ENCODE results near the gene ATP5F1C.
"Not testable (repeated sequence)": the region's sequence is repeated elsewhere in the genome, so short reads cannot be mapped to it uniquely, and the experiment has no call there.

The ATP5F1C gene

GRCh38 chr10:7789390-7789789 is 1.4 kb downstream of the ATP5F1C start:
- DNase-seq, result no peak
- intact Hi-C loops (cut with DNase I), result loop anchor here (2.0 kb wide), 1 partner anchor 29 kb away; the partner anchor contains the start of gene TAF3

GRCh38 chr10:7792541-7792940 is 4.6 kb downstream of the ATP5F1C start:
- intact Hi-C loops (cut with DNase I), result no loop called here
- no peak for DNase-seq

GRCh38 chr10:7794251-7795026 is 6.5 kb downstream of the ATP5F1C start:
- intact Hi-C loops (cut with DNase I), result no loop called here
- DNase-seq, result no peak

- intact Hi-C loops (cut with DNase I), result no loop called here
- DNase-seq, result no peak
Measured at GRCh38 chr10:7795605-7796004, 7.6 kb downstream of the ATP5F1C start.

GRCh38 chr10:7797582-7797981 is 9.6 kb downstream of the ATP5F1C start:
- intact Hi-C loops (cut with DNase I), result no loop called here
- no peak for DNase-seq

GRCh38 chr10:7802606-7803005 is 14.6 kb downstream of the ATP5F1C start:
- no peak for DNase-seq
- intact Hi-C loops (cut with DNase I), result no loop called here

GRCh38 chr10:7804216-7804615 is 16.2 kb downstream of the ATP5F1C start:
- no peak for DNase-seq
- intact Hi-C loops (cut with DNase I), result no loop called here

- intact Hi-C loops (cut with DNase I), result no loop called here
- no peak for DNase-seq
Measured at GRCh38 chr10:7804741-7805140, 16.8 kb downstream of the ATP5F1C start.

GRCh38 chr10:7808686-7809267 is 20.8 kb downstream of the ATP5F1C start:
- intact Hi-C loops (cut with DNase I), result no loop called here

GRCh38 chr10:7810443-7810842 is 22.5 kb downstream of the ATP5F1C start:
- DNase-seq, result no peak
- intact Hi-C loops (cut with DNase I), result no loop called here

More at GRCh38 chr10:7808686-7809267, 20.8 kb downstream of the ATP5F1C start:
- DNase-seq, result no peak

GRCh38 chr10:7811000-7811399 is 23.0 kb downstream of the ATP5F1C start:
- DNase-seq, result no peak
- intact Hi-C loops (cut with DNase I), result no loop called here

- DNase-seq; intact Hi-C loops (cut with DNase I): not testable (repeated sequence)
Measured at GRCh38 chr10:7811743-7812142, 23.8 kb downstream of the ATP5F1C start.

- intact Hi-C loops (cut with DNase I), result no loop called here
Measured at GRCh38 chr10:7813481-7813880, 25.5 kb downstream of the ATP5F1C start.

GRCh38 chr10:7817576-7817975 is 29.6 kb downstream of the ATP5F1C start:
- peak in 1 of 10 donors; percentile 44 for DNase-seq
- intact Hi-C loops (cut with DNase I), result no loop called here

More at GRCh38 chr10:7813481-7813880, 25.5 kb downstream of the ATP5F1C start:
- DNase-seq, result no peak

GRCh38 chr10:7817984-7818294 is 30.0 kb downstream of the ATP5F1C start:
- intact Hi-C loops (cut with DNase I), result loop anchor here (2.0 kb wide), 1 partner anchor 29 kb away; the partner anchor contains the start of gene ATP5F1C

GRCh38 chr10:7818295-7819120 is 30.5 kb downstream of the ATP5F1C start, which contains the start of gene TAF3:
TAF3 (plus strand) TSS chr10:7818505; CDS start chr10:7818710, 205 bp downstream.
- DNase-seq, result peak; percentile 87 to 99 (median 90)
- intact Hi-C loops (cut with DNase I), result loop anchor here (2.0 kb wide), 1 partner anchor 30 kb away; the partner anchor contains the start of gene ATP5F1C

More at GRCh38 chr10:7817984-7818294, 30.0 kb downstream of the ATP5F1C start:
- DNase-seq, result no peak

- intact Hi-C loops (cut with DNase I), result loop anchor here (2.0 kb wide), 1 partner anchor 30 kb away; the partner anchor contains the start of gene ATP5F1C
- DNase-seq, result peak; percentile 23 to 85 (median 50)
Measured at GRCh38 chr10:7819121-7819460, 31.1 kb downstream of the ATP5F1C start.

GRCh38 chr10:7824251-7824650 is 36.3 kb downstream of the ATP5F1C start:
- intact Hi-C loops (cut with DNase I), result no loop called here
- no peak for DNase-seq

GRCh38 chr10:7826971-7827370 is 39.0 kb downstream of the ATP5F1C start:
- DNase-seq, result no peak
- intact Hi-C loops (cut with DNase I), result no loop called here

- no peak for DNase-seq
- intact Hi-C loops (cut with DNase I), result no loop called here
Measured at GRCh38 chr10:7829289-7829834, 41.4 kb downstream of the ATP5F1C start.

- intact Hi-C loops (cut with DNase I), result no loop called here
- DNase-seq, result no peak
Measured at GRCh38 chr10:7832060-7832459, 44.1 kb downstream of the ATP5F1C start.

All from posterior cingulate gyrus (tissue), 11 donors.